T-cell (primary cell): ENCODE results near the gene ZNF594. TPM values are rescaled to one million over a fixed set of nuclear protein-coding genes. Genes with fewer than 3 reads are reported as not detected.

Experiments
- ATAC-seq, 4 experiments: fragments of 200-7000 bp in 3 of 4; fragments of 150-1000 bp in 1 of 4; cut with Tn5 transposase; replicated peaks in 1 of 4; 1 replicate in 3 of 4; 2 replicates in 1 of 4; pipeline ENCODE4 v1.10.0; 2021; ENCODE audit warnings: moderate library complexity in 3 of 4, mild to moderate bottlenecking in 2 of 4, moderate number of reproducible peaks in 1 of 4
- CTCF ChIA-PET, 2 donors: fragments of 300-600 bp; sonication (Branson Sonifier 250); formaldehyde crosslinking; loops; one replicate each; lab custom pipeline; 2022; ENCODE audit warnings: antibody characterized with exemption in 2 of 2; lab: Charles Lee
- POLR2A ChIA-PET, 2 donors: fragments of 300-600 bp; sonication (Branson Sonifier 250); formaldehyde crosslinking; loops; one replicate each; lab custom pipeline; 2022; ENCODE audit warnings: antibody characterized with exemption in 2 of 2; lab: Charles Lee
- DNase-seq, 35 experiments: peaks; one replicate each; pipeline versions ENCODE4 v3.0.0 to v3.0.0-alpha.2; 2013 to 2023
- H3K27ac ChIP-seq: one replicate; pipeline ENCODE4 v1.5.1; 2013; ENCODE audit warnings: low read length
- H3K27me3 ChIP-seq, 2 experiments: replicated peaks in 1 of 2; 1 replicate in 1 of 2; 2 replicates in 1 of 2; pipeline versions ENCODE4 v1.6.1 to v1.7.0; 2013; ENCODE audit warnings: low read length in 1 of 2, mixed read lengths in 1 of 2; ENCODE audit not compliant: control insufficient read depth in 2 of 2, insufficient read depth in 2 of 2; ENCODE audit errors: extremely low read depth in 1 of 2
- H3K36me3 ChIP-seq, 2 donors: 1 replicate in 1 of 2; 2 replicates in 1 of 2; pipeline versions ENCODE4 v1.6.1 to v1.7.0; 2013; ENCODE audit warnings: low read length in 1 of 2; ENCODE audit not compliant: control insufficient read depth in 2 of 2, insufficient read depth in 1 of 2; ENCODE audit errors: extremely low read depth in 1 of 2
- H3K4me1 ChIP-seq, 2 experiments: 1 replicate in 1 of 2; 2 replicates in 1 of 2; pipeline versions ENCODE4 v1.6.1 to v1.7.0; 2013; ENCODE audit warnings: low read length in 2 of 2, mixed read lengths in 1 of 2; ENCODE audit not compliant: insufficient read depth in 2 of 2, control insufficient read depth in 1 of 2; ENCODE audit errors: extremely low read depth in 1 of 2
- H3K4me3 ChIP-seq, 2 donors: 1 replicate in 1 of 2; 2 replicates in 1 of 2; pipeline versions ENCODE4 v1.5.1 to v1.7.0; 2013; ENCODE audit warnings: mild to moderate bottlenecking in 2 of 2, low read length in 1 of 2, moderate library complexity in 1 of 2; ENCODE audit not compliant: control insufficient read depth in 1 of 2; ENCODE audit errors: extremely low read depth in 1 of 2
- H3K9me3 ChIP-seq: 2 replicates; pipeline ENCODE4 v1.7.0; 2013
- H3K27ac Mint-ChIP-seq, 2 donors: one replicate each; pipeline ENCODE4 v1.8.0; 2020 to 2021; ENCODE audit warnings: mild to moderate bottlenecking in 2 of 2, mixed read lengths in 2 of 2
- H3K27me3 Mint-ChIP-seq, 2 donors: one replicate each; pipeline ENCODE4 v1.8.0; 2021 to 2022; ENCODE audit warnings: mixed read lengths in 2 of 2
- H3K36me3 Mint-ChIP-seq: one replicate; pipeline ENCODE4 v1.8.0; 2021; ENCODE audit warnings: mixed read lengths
- H3K4me1 Mint-ChIP-seq, 3 donors: one replicate each; pipeline ENCODE4 v1.8.0; 2020 to 2022; ENCODE audit warnings: mixed read lengths in 3 of 3, mild to moderate bottlenecking in 1 of 3
- H3K4me3 Mint-ChIP-seq, 3 donors: one replicate each; pipeline ENCODE4 v1.8.0; 2020 to 2022; ENCODE audit warnings: mild to moderate bottlenecking in 3 of 3, mixed read lengths in 3 of 3, moderate library complexity in 3 of 3
- H3K9me3 Mint-ChIP-seq, 3 donors: one replicate each; pipeline ENCODE4 v1.8.0; 2020 to 2022; ENCODE audit warnings: mixed read lengths in 3 of 3
- WGBS: methylation state at CpG from one replicate; pipeline ENCODE4 v1.1.5; 2013; ENCODE audit warnings: missing lambda C conversion rate; ENCODE audit not compliant: insufficient coverage; 5-methylcytosine and 5-hydroxymethylcytosine counted together
- total RNA-seq, 35 experiments: library from RNA in 6 of 35; stranded (reverse) in 6 of 35; fragments of 120-200 nt in 1 of 35; gene quantifications; one replicate each; pipeline versions ENCODE4 v1.2.1 to v1.2.4 and lab custom pipeline; 2013 to 2026

Gene ZNF594
- total RNA-seq, 5 donors from 2014 or later (not counting 1 experiment from before 2014, with no cell fraction given) = 5.5 to 23.4 (median 20.9) TPM

DNA sequence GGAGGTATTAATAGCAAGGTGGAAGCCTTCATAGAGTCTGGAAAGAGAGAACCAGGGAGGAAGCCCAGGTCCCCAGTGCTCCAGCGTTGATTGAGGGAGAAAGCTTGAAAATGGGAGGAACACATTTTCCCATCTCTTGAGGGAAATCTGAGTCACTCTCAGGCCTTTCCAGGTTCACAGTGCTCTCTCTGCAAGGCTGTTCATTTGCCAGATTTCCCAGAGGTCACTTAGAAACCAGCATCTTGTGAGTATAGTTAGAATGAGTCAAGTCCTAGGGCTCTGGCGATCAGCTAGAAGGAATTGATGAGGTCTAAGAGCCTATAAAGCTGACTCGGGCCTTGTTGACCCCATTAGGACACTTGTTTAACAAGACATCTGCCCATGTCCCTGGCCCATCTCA is 17.7 kb upstream of the ZNF594 start:
- no peaks in the 10 kb centered on the region for H3K27me3 Mint-ChIP-seq
- Histone ChIP-seq H3K36me3 (peaks cover 0 to 6% of the 10 kb centered on the region in 2 donors), H3K27ac (no peak overlapping the region), H3K4me3 (no peak overlapping the region), H3K27me3 (no peaks in the 10 kb centered on the region), H3K4me1 (peaks cover 2 to 7% of the 10 kb centered on the region in 2 experiments), H3K9me3 (no peaks in the 10 kb centered on the region)
- peaks cover 5 to 20% (median 6%) of the 10 kb centered on the region in 3 donors for H3K4me1 Mint-ChIP-seq
- peaks cover 29% of the 10 kb centered on the region for H3K36me3 Mint-ChIP-seq
- WGBS = 87% methylated on average over 3 of the region's 3 CpGs
- ChIA-PET CTCF (no interaction called here), POLR2A (no interaction called here)
- no peak overlapping the region for H3K27ac Mint-ChIP-seq
- DNase-seq (no peak), ATAC-seq (no peak)
- H3K9me3 Mint-ChIP-seq = no peaks in the 10 kb centered on the region
- H3K4me3 Mint-ChIP-seq = no peak overlapping the region

DNA sequence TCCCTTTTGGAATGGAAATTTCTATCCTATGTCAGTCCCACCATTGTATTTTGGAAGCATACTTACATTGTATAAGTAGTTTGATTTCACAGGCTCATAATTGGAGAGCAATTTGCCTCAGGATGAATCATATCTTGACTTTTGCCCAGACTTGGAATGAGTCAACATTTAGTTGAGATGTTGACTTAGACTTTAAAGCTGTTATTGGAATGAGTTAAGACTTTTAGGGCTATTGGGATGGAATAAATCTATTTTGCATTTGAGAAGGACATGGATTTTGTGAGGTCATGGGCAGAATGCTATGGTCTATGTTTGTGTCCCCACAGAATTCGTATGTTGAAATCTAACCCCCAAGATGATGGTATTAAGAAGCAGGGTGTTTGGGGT is 12.2 kb upstream of the ZNF594 start:
- DNase-seq (no peak), ATAC-seq (no peak)
- Mint-ChIP-seq H3K4me3 (no peak overlapping the region), H3K27ac (no peak overlapping the region), H3K36me3 (peaks cover 23% of the 10 kb centered on the region), H3K4me1 (peaks cover 0 to 6% (median 5%) of the 10 kb centered on the region in 3 donors), H3K27me3 (no peaks in the 10 kb centered on the region), H3K9me3 (no peaks in the 10 kb centered on the region)
- Histone ChIP-seq H3K4me1 (peaks cover 0 to under 1% of the 10 kb centered on the region in 2 experiments), H3K9me3 (no peaks in the 10 kb centered on the region), H3K27ac (no peak overlapping the region), H3K36me3 (no peaks in the 10 kb centered on the region), H3K4me3 (no peak overlapping the region), H3K27me3 (no peaks in the 10 kb centered on the region)
- CTCF ChIA-PET = interaction anchor here in 1 of 2 donors (0.7 kb wide), 1 partner anchor 147 kb away, joined by 6 read pairs; no protein-coding TSS in a partner anchor
- POLR2A ChIA-PET = no interaction called here
- no CpG with 5 or more reads among the region's 1 CpG for WGBS

DNA sequence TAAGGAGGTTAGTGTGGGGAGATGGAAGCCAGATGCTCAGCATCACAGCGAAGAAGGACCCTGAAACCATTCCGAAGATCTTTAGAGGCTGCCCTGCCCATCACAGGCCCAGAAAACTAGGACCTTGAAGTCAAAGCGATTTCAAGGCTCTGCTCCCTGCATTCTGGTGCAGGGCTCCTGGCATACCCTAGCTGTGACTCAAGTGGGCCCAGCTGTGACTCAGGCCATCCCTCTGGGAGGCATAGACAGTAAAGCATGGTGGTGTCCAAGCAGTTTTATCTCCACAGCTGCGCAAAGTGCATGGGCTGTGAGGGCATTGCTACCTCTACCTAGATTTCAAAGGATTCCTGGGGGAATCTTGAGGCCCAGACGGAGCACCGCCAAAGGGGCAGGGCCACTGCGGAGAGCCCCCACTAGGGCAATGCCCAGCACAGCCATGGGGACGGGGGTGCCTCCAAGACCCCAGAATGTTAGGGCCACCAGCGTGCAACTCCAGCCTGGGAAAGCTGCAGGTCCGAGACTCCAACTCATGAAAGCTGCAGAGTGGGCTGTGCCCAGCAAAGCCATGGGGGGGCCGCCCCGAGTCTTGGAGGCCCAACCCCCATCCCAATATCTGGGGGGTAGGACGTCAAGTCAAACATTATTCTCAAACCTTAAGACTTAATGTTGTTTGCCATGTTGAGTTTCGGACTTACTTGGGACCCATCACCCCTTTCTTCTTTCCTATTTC is 11.7 kb upstream of the ZNF594 start:
- H3K27me3 Mint-ChIP-seq = no peaks in the 10 kb centered on the region
- H3K36me3 Mint-ChIP-seq = peaks cover 23% of the 10 kb centered on the region
- Histone ChIP-seq H3K4me3 (no peak overlapping the region), H3K36me3 (no peaks in the 10 kb centered on the region), H3K27ac (no peak overlapping the region), H3K9me3 (no peaks in the 10 kb centered on the region), H3K27me3 (no peaks in the 10 kb centered on the region), H3K4me1 (peaks cover 3 to 6% of the 10 kb centered on the region in 2 experiments)
- POLR2A ChIA-PET = no interaction called here
- H3K27ac Mint-ChIP-seq = no peak overlapping the region
- WGBS = 98% methylated on average over 8 of the region's 14 CpGs
- H3K9me3 Mint-ChIP-seq = no peaks in the 10 kb centered on the region
- DNase-seq (no peak), ATAC-seq (no peak)
- CTCF ChIA-PET = interaction anchor here in 1 of 2 donors (0.5 kb wide), 1 partner anchor 9 kb away, joined by 5 read pairs; no protein-coding TSS in a partner anchor
- H3K4me3 Mint-ChIP-seq = no peak overlapping the region
- peaks cover 3 to 8% (median 5%) of the 10 kb centered on the region in 3 donors for H3K4me1 Mint-ChIP-seq

DNA sequence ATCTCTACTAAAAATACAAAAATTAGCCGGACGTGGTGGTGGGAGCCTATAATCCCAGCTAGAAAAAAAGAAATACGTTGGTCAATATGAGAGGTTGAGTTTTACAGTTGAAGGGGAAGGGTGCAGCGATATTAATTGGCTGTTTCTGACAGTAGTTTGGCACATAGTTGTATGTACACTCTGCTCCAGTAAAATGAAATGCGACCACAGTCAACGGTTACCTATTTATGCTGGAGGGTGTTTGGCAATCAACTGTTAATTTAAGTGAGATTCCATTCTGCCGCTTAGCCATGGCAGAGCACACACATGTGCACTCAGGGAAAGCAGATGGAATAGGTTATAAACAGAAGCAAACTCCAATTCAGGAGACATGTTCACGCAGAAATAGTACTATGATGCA is 9.3 kb upstream of the ZNF594 start:
- Histone ChIP-seq H3K4me3 (no peak overlapping the region), H3K36me3 (no peaks in the 10 kb centered on the region), H3K4me1 (peaks cover 3 to 17% of the 10 kb centered on the region in 2 experiments), H3K27ac (no peak overlapping the region), H3K9me3 (no peaks in the 10 kb centered on the region), H3K27me3 (no peaks in the 10 kb centered on the region)
- no peak overlapping the region for H3K27ac Mint-ChIP-seq
- ChIA-PET POLR2A (no interaction called here), CTCF (no interaction called here)
- H3K9me3 Mint-ChIP-seq = no peaks in the 10 kb centered on the region
- WGBS = 92% methylated on average over 2 of the region's 8 CpGs
- H3K4me1 Mint-ChIP-seq = peaks cover 6 to 12% (median 11%) of the 10 kb centered on the region in 3 donors
- no peak overlapping the region for H3K4me3 Mint-ChIP-seq
- no peaks in the 10 kb centered on the region for H3K27me3 Mint-ChIP-seq
- peaks cover 13% of the 10 kb centered on the region for H3K36me3 Mint-ChIP-seq
- ATAC-seq (no peak), DNase-seq (no peak)

- no peak overlapping the region for H3K27ac Mint-ChIP-seq
- no peak overlapping the region for H3K4me3 Mint-ChIP-seq
- Histone ChIP-seq H3K36me3 (peaks cover 0 to 3% of the 10 kb centered on the region in 2 donors), H3K27ac (no peak overlapping the region), H3K9me3 (no peaks in the 10 kb centered on the region), H3K27me3 (no peaks in the 10 kb centered on the region), H3K4me3 (no peak overlapping the region), H3K4me1 (peaks cover 3 to 17% of the 10 kb centered on the region in 2 experiments)
- DNase-seq (no peak), ATAC-seq (no peak)
- H3K36me3 Mint-ChIP-seq = peaks cover 13% of the 10 kb centered on the region
- ChIA-PET CTCF (no interaction called here), POLR2A (no interaction called here)
- H3K27me3 Mint-ChIP-seq = no peaks in the 10 kb centered on the region
- H3K4me1 Mint-ChIP-seq = peaks cover 6 to 12% (median 11%) of the 10 kb centered on the region in 3 donors
- WGBS = no CpG with 5 or more reads among the region's 2 CpGs
- no peaks in the 10 kb centered on the region for H3K9me3 Mint-ChIP-seq
These were observed 8.7 kb upstream of the ZNF594 start for GRCh38 chr17:5200360-5200759.

DNA sequence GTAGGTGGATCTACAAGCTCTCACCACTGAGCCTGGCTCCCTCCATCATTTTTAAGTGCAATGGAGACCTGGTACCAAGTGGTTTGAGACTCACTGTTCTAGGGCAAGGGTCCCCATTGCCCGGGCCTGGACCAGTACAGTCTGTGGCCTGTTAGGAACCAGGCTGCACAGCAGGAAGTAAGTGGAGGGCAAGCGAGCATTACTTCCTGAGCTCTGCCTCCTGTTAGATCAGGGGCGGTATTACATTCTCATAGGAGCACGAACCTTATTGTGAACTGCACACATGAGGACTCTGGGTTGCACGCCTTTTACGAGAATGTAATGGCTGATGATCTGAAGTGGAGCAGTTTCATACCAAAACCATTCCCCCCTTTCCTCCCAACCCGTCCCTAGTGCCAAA is 6.8 kb upstream of the ZNF594 start:
- H3K4me1 Mint-ChIP-seq = peaks cover 6 to 12% (median 11%) of the 10 kb centered on the region in 3 donors
- ChIA-PET POLR2A (no interaction called here), CTCF (no interaction called here)
- DNase-seq (peak in 1 of 35 experiments; percentile 1), ATAC-seq (peak in 3 of 4 experiments; percentile 49 to 61 (median 52))
- Histone ChIP-seq H3K4me1 (peaks cover 3 to 17% of the 10 kb centered on the region in 2 experiments), H3K4me3 (no peak overlapping the region), H3K27me3 (no peaks in the 10 kb centered on the region), H3K36me3 (peaks cover 0 to 3% of the 10 kb centered on the region in 2 donors), H3K9me3 (no peaks in the 10 kb centered on the region), H3K27ac (no peak overlapping the region)
- peaks cover 7% of the 10 kb centered on the region for H3K36me3 Mint-ChIP-seq
- H3K27me3 Mint-ChIP-seq = no peaks in the 10 kb centered on the region
- H3K9me3 Mint-ChIP-seq = no peaks in the 10 kb centered on the region
- H3K27ac Mint-ChIP-seq = peak overlapping the region in 1 of 2 donors; percentile 58
- 33% methylated on average over 2 of the region's 7 CpGs for WGBS
- H3K4me3 Mint-ChIP-seq = no peak overlapping the region
